ENCODE measurements around the gene VIL1.

Gene VIL1

GRCh38 chr2:218445602-218446001 is 26.7 kb downstream of the VIL1 start:
- Mint-ChIP-seq H3K27me3 (ENCODE audit: low read depth, poor library complexity) (peaks cover 7% of the 10 kb centered on the region), H3K9me3 (no peaks in the 10 kb centered on the region), H3K4me3 (no peak overlapping the region), H3K27ac (no peak overlapping the region), H3K36me3 (ENCODE audit: low read depth) (peaks cover 23% of the 10 kb centered on the region), H3K4me1 (no peaks in the 10 kb centered on the region)
- TF ChIP-seq CTCF (IDR thresholded peaks at IDR 0.05): no peak
- DNase-seq: no peak

- H3K4me3 Mint-ChIP-seq: no peak overlapping the region
- no peaks in the 10 kb centered on the region for H3K4me1 Mint-ChIP-seq
- peaks cover 3% of the 10 kb centered on the region for H3K27me3 Mint-ChIP-seq (ENCODE audit: low read depth, poor library complexity)
- TF ChIP-seq CTCF (IDR thresholded peaks at IDR 0.05): no peak
- peaks cover 23% of the 10 kb centered on the region for H3K36me3 Mint-ChIP-seq (ENCODE audit: low read depth)
- no peak for DNase-seq
- no peaks in the 10 kb centered on the region for H3K9me3 Mint-ChIP-seq
- H3K27ac Mint-ChIP-seq: no peak overlapping the region
Observed at GRCh38 chr2:218446547-218446946, 27.6 kb downstream of the VIL1 start.

DNA sequence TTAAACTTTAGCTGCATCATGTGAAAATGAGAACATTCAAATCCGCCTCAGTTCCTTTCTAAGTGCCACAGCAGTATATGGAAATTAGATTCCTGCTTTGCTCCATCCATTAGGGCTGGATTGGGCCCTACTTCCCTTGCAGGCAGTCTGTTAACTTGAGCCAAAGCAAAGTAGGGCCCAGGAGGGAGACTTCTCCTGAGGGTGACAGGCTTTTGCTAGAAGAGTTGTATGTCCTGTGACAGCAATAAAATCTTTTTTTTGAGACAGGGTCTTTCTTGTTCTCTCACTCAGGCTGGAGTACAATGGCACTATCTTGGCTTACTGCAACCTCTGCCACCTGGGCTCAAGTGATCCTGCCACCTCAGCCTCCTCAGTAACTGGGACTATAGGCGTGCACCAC is 28.1 kb downstream of the VIL1 start:
- H3K27me3 Mint-ChIP-seq (ENCODE audit: low read depth, poor library complexity): peaks cover 3% of the 10 kb centered on the region
- H3K27ac Mint-ChIP-seq: no peak overlapping the region
- H3K36me3 Mint-ChIP-seq (ENCODE audit: low read depth): peaks cover 23% of the 10 kb centered on the region
- H3K4me3 Mint-ChIP-seq: no peak overlapping the region
- DNase-seq: no peak
- H3K4me1 Mint-ChIP-seq: no peaks in the 10 kb centered on the region
- no peaks in the 10 kb centered on the region for H3K9me3 Mint-ChIP-seq
- TF ChIP-seq CTCF (IDR thresholded peaks at IDR 0.05): no peak

DNA sequence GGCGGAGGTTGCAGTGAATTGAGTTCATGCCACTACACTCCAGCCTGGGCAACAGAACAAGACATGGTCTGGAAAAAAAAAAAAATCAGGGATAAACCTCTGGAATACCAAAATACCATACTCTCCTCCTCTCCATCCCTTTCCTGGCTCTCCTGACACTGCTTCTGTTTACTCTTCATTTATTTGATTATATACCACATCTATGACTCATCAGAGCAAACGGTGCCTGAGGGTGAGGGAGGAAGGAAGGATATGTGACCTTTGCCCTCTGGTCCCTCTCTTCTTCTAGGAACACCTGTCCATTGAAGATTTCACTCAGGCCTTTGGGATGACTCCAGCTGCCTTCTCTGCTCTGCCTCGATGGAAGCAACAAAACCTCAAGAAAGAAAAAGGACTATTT is 30.0 kb downstream of the VIL1 start:
- H3K9me3 Mint-ChIP-seq: no peaks in the 10 kb centered on the region
- no peak for DNase-seq
- no peaks in the 10 kb centered on the region for H3K27me3 Mint-ChIP-seq (ENCODE audit: low read depth, poor library complexity)
- peaks cover 34% of the 10 kb centered on the region for H3K36me3 Mint-ChIP-seq (ENCODE audit: low read depth)
- no peak overlapping the region for H3K27ac Mint-ChIP-seq
- no peak for TF ChIP-seq CTCF (IDR thresholded peaks at IDR 0.05)
- no peaks in the 10 kb centered on the region for H3K4me1 Mint-ChIP-seq
- no peak overlapping the region for H3K4me3 Mint-ChIP-seq

- no peaks in the 10 kb centered on the region for H3K4me1 Mint-ChIP-seq
- DNase-seq: no peak
- no peaks in the 10 kb centered on the region for H3K27me3 Mint-ChIP-seq (ENCODE audit: low read depth, poor library complexity)
- H3K36me3 Mint-ChIP-seq (ENCODE audit: low read depth): peaks cover 60% of the 10 kb centered on the region
- TF ChIP-seq CTCF (IDR thresholded peaks at IDR 0.05): no peak
- H3K9me3 Mint-ChIP-seq: no peaks in the 10 kb centered on the region
- no peak overlapping the region for H3K27ac Mint-ChIP-seq
- no peak overlapping the region for H3K4me3 Mint-ChIP-seq
Observed at GRCh38 chr2:218452079-218452478, 33.2 kb downstream of the VIL1 start.

- H3K27me3 Mint-ChIP-seq (ENCODE audit: low read depth, poor library complexity): no peaks in the 10 kb centered on the region
- no peaks in the 10 kb centered on the region for H3K9me3 Mint-ChIP-seq
- peaks cover 71% of the 10 kb centered on the region for H3K36me3 Mint-ChIP-seq (ENCODE audit: low read depth)
- H3K4me1 Mint-ChIP-seq: no peaks in the 10 kb centered on the region
- no peak overlapping the region for H3K27ac Mint-ChIP-seq
- DNase-seq: no peak
- TF ChIP-seq CTCF (IDR thresholded peaks at IDR 0.05): no peak
- no peak overlapping the region for H3K4me3 Mint-ChIP-seq
Observed at GRCh38 chr2:218456849-218457248, 37.9 kb downstream of the VIL1 start.
